Stomach (tissue), 9 donors: ENCODE data around the gene NDP. TPM values are rescaled to one million over a fixed set of nuclear protein-coding genes. Genes with fewer than 3 reads are reported as not detected.

Experiments
- DNase-seq, 2 donors: peaks; one replicate each; pipeline versions ENCODE4 v3.0.0 to v3.0.0-alpha.2; 2013 to 2019
- H3K27ac ChIP-seq, 5 donors: fragments of 200-600 bp in 4 of 5; sonication (generic) in 4 of 5; one replicate each; pipeline ENCODE4 v1.5.1; 2013 to 2019; ENCODE audit warnings: mild to moderate bottlenecking in 1 of 5, moderate library complexity in 1 of 5
- H3K27me3 ChIP-seq, 3 donors: fragments of 200-600 bp; sonication (generic); one replicate each; pipeline ENCODE4 v1.5.1; 2017 to 2019; ENCODE audit warnings: mixed run types in 1 of 3
- H3K36me3 ChIP-seq, 4 donors: fragments of 200-600 bp; sonication (generic); 1 replicate in 3 of 4; 2 replicates in 1 of 4; pipeline ENCODE4 v1.5.1; 2016 to 2019
- H3K4me1 ChIP-seq, 4 donors: fragments of 200-600 bp; sonication (generic); one replicate each; pipeline ENCODE4 v1.5.1; 2016 to 2019
- H3K4me3 ChIP-seq, 4 donors: fragments of 200-600 bp; sonication (generic) in 3 of 4; one replicate each; pipeline ENCODE4 v1.5.1; 2016 to 2019; ENCODE audit warnings: mild to moderate bottlenecking in 1 of 4
- H3K9me3 ChIP-seq, 4 donors: fragments of 200-600 bp; sonication (generic); one replicate each; pipeline ENCODE4 v1.5.1; 2016 to 2019
- CTCF ChIP-seq, 7 experiments: fragments of 450-650 bp in 4 of 7; fragments of 200-600 bp in 3 of 7; sonication (generic) in 3 of 7; IDR thresholded peaks; one replicate each; pipeline ENCODE4 v1.5.1; 2016 to 2019; ENCODE audit warnings: antibody characterized with exemption in 7 of 7, control low read depth in 2 of 7, mild to moderate bottlenecking in 1 of 7
- EP300 ChIP-seq: sonication (generic); formaldehyde crosslinking; IDR thresholded peaks from one replicate; pipeline ENCODE4 v1.6.1; 2017; ENCODE audit warnings: antibody characterized with exemption
- POLR2A ChIP-seq, 4 donors: fragments of 450-650 bp; IDR thresholded peaks; one replicate each; pipeline ENCODE4 v1.6.1; 2016; ENCODE audit warnings: antibody characterized with exemption in 4 of 4, control low read depth in 2 of 4, mild to moderate bottlenecking in 1 of 4, moderate library complexity in 1 of 4
- POLR2AphosphoS5 ChIP-seq, 3 donors: sonication (generic); formaldehyde crosslinking; IDR thresholded peaks; one replicate each; pipeline ENCODE4 v1.6.1; 2016; ENCODE audit warnings: antibody characterized with exemption in 3 of 3
- WGBS, 5 donors: extraction: QIAGEN DNeasy Blood & Tissue Kit in 3 of 5; methylation state at CpG; one replicate each; pipeline versions ENCODE4 v1.1.5 to v1.1.7; 2013 to 2018; 5-methylcytosine and 5-hydroxymethylcytosine counted together
- intact Hi-C: fragments of 100-400 bp; cut with DNase I; formaldehyde crosslinking; loops from one replicate; pipeline ENCODE4 v1.15.1; 2023; ENCODE audit warnings: low total_unique reads
- polyA plus RNA-seq, 3 donors: library from polyadenylated mRNA; stranded (reverse); fragments of 200-250 nt; gene quantifications; one replicate each; pipeline ENCODE4 v1.2.3, GENCODE V29; 2013
- total RNA-seq, 5 donors: library from RNA; depleted of rRNA; stranded (reverse); fragments of >200 nt; gene quantifications; one replicate each; pipeline versions ENCODE4 v1.1.0 to v1.2.3, GENCODE V29; 2014 to 2016
- donor health status: healthy with polysubstance abuse.
- donor health status: Bipolar disorder and iron deficiency.
- donor health status: healthy.

NDP gene
- total and polyA plus RNA-seq, 8 donors, result 0.15 to 0.73 (median 0.19) TPM; not detected in 5

GRCh38 chrX:43996491-43996890, 23.3 kb upstream of the NDP start:
- Histone ChIP-seq H3K27ac (no peak overlapping the region), H3K9me3 (no peaks in the 10 kb centered on the region), H3K27me3 (peaks cover 0 to 9% (median 0%) of the 10 kb centered on the region in 3 donors), H3K36me3 (no peaks in the 10 kb centered on the region), H3K4me3 (no peak overlapping the region), H3K4me1 (no peaks in the 10 kb centered on the region)
- no peak for TF ChIP-seq CTCF (IDR thresholded peaks at IDR 0.05)
- no peak for TF ChIP-seq POLR2A (IDR thresholded peaks at IDR 0.05)
- TF ChIP-seq POLR2AphosphoS5 (IDR thresholded peaks at IDR 0.05), result no peak
- TF ChIP-seq EP300, result no peak
- intact Hi-C loops, result no loop called here
- 76 to 96% (median 81%) methylated on average over 2 of the region's 2 CpGs for WGBS, 5 donors
- DNase-seq, result no peak

DNA sequence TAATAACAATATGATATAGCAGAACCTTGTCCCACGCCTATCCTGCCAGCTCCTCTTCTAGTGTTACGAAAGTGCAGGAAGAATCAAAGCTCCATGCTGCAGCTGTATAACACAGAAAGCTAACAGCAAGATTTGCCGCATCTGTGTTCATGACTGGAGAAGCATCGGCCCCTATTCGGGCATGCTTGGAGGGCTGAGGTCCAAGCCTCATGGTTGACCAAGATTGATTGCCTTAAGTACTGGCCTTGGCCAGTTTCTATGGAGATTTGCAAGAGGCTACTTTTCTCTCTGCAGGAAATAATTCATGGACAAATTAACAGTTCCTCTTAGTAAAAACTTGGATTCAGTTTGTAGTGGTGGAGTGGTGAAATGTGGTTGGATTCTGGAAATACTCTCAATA, 12.9 kb upstream of the NDP start:
- Histone ChIP-seq H3K4me3 (no peak overlapping the region), H3K36me3 (no peaks in the 10 kb centered on the region), H3K27me3 (no peaks in the 10 kb centered on the region), H3K4me1 (no peaks in the 10 kb centered on the region), H3K9me3 (no peaks in the 10 kb centered on the region), H3K27ac (no peak overlapping the region)
- peak in 1 of 2 donors; percentile 5 for DNase-seq
- WGBS, 5 donors, result 65 to 83% (median 78%) methylated on average over 3 to 5 of the region's 5 CpGs
- intact Hi-C loops, result no loop called here
- TF ChIP-seq POLR2AphosphoS5 (IDR thresholded peaks at IDR 0.05), result no peak
- TF ChIP-seq POLR2A (IDR thresholded peaks at IDR 0.05), result no peak

DNA sequence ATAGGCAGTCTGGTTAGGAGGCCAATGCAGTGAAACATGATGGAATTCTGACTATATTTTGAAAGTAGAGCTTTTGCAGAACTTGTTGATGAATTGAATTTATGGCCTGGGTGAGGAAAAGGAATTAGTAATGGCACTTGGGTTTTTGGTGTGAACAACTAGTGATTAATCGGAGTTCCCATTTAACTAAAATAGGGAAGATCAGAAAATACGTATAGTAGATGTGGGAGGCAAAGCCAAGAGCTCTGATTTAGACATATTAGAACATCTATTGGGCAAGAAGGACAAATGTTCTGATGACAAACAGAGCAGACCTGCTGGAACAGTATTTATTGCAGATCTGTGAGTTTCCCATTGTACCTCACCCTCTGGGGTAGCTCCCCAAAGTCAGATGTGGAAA, 12.3 kb upstream of the NDP start:
- H3K36me3 ChIP-seq, result no peaks in the 10 kb centered on the region
- H3K4me1 ChIP-seq, result no peaks in the 10 kb centered on the region
- H3K9me3 ChIP-seq, result no peaks in the 10 kb centered on the region
- DNase-seq, result no peak
- intact Hi-C loops, result no loop called here
- TF ChIP-seq EP300 (no peak), CTCF (IDR thresholded peaks at IDR 0.05) (no peak), POLR2A (IDR thresholded peaks at IDR 0.05) (no peak), POLR2AphosphoS5 (IDR thresholded peaks at IDR 0.05) (no peak)
- H3K27me3 ChIP-seq, result no peaks in the 10 kb centered on the region
- no peak overlapping the region for H3K27ac ChIP-seq
- no peak overlapping the region for H3K4me3 ChIP-seq
- 83 to 97% (median 91%) methylated on average over 2 of the region's 2 CpGs for WGBS, 5 donors

GRCh38 chrX:43978226-43978625, 5.0 kb upstream of the NDP start:
- no peak for DNase-seq
- 62 to 83% (median 70%) methylated on average over 3 of the region's 3 CpGs for WGBS, 5 donors
- intact Hi-C loops, result no loop called here
- no peak for TF ChIP-seq CTCF (IDR thresholded peaks at IDR 0.05)
- no peak for TF ChIP-seq POLR2A (IDR thresholded peaks at IDR 0.05)
- TF ChIP-seq EP300, result no peak
- TF ChIP-seq POLR2AphosphoS5 (IDR thresholded peaks at IDR 0.05), result no peak
- Histone ChIP-seq H3K4me1 (peaks cover 0 to 7% (median 0%) of the 10 kb centered on the region in 4 donors), H3K36me3 (no peaks in the 10 kb centered on the region), H3K4me3 (no peak overlapping the region), H3K27me3 (peaks cover 0 to 13% (median 0%) of the 10 kb centered on the region in 3 donors), H3K9me3 (no peaks in the 10 kb centered on the region), H3K27ac (no peak overlapping the region)

DNA sequence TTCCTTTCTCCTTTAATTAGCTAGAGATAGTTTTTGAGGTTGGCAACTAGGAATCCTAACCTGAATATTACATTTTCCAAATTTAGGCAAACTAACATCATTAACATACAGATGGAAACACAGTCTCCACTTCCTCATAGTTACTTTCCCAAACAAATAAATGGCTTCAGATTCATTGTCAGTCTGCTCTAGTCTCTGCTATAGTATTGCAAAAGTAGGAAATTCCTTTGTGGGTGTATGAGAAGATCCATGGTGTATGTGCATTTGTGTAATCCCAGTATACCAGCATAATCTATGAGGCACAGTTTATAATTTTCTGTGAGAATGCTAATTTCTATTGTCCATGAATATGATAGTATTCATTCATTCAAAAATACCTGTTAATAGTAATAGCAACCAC, 3.0 kb upstream of the NDP start:
- Histone ChIP-seq H3K4me3 (no peak overlapping the region), H3K9me3 (no peaks in the 10 kb centered on the region), H3K27ac (no peak overlapping the region), H3K36me3 (no peaks in the 10 kb centered on the region), H3K27me3 (peaks cover 0 to 20% (median 0%) of the 10 kb centered on the region in 3 donors), H3K4me1 (peaks cover 0 to 8% (median 2%) of the 10 kb centered on the region in 4 donors)
- no peak for DNase-seq
- intact Hi-C loops, result no loop called here
- TF ChIP-seq EP300 (no peak), POLR2AphosphoS5 (IDR thresholded peaks at IDR 0.05) (no peak), POLR2A (IDR thresholded peaks at IDR 0.05) (no peak), CTCF (IDR thresholded peaks at IDR 0.05) (no peak)
